AG09319 (cell line): Measurements from ENCODE around the gene ATP6V0E2.

Experiments used
- DNase-seq: peaks from one replicate; pipeline ENCODE4 v3.0.0-alpha.2; 2010; ENCODE audit warnings: low read depth; ENCODE audit errors: extremely low read depth
- TF ChIP-seq, protein P1 (sequence below): IDR thresholded peaks from 2 replicates; pipeline ENCODE4 v1.5.1; 2011; ENCODE audit warnings: low read depth, mild to moderate bottlenecking, inconsistent platforms, low read length, moderate library complexity

The ATP6V0E2 gene

DNA sequence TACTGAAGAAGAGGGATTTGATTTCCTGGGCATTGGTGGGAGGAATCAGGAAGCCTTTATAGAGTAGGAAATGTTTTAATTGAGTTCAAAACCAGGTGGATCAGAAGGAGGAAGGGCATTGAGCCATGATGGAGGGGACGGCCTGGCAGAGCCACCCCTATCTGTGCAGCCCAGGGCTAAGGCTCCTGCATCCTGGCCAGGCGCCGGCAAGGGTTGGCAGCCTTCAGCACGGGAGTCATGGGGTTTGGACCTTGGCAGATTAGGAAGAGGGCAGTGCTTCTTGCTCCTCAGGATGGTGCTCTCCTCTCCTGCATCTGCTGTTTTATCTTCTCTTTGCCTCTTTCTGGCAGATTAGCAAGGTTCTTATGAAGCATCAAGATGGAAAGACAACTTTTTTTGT is 23.1 kb upstream of the ATP6V0E2 start:
- TF ChIP-seq, protein P1, sequence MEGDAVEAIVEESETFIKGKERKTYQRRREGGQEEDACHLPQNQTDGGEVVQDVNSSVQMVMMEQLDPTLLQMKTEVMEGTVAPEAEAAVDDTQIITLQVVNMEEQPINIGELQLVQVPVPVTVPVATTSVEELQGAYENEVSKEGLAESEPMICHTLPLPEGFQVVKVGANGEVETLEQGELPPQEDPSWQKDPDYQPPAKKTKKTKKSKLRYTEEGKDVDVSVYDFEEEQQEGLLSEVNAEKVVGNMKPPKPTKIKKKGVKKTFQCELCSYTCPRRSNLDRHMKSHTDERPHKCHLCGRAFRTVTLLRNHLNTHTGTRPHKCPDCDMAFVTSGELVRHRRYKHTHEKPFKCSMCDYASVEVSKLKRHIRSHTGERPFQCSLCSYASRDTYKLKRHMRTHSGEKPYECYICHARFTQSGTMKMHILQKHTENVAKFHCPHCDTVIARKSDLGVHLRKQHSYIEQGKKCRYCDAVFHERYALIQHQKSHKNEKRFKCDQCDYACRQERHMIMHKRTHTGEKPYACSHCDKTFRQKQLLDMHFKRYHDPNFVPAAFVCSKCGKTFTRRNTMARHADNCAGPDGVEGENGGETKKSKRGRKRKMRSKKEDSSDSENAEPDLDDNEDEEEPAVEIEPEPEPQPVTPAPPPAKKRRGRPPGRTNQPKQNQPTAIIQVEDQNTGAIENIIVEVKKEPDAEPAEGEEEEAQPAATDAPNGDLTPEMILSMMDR, result no peak
- no peak for DNase-seq

DNA sequence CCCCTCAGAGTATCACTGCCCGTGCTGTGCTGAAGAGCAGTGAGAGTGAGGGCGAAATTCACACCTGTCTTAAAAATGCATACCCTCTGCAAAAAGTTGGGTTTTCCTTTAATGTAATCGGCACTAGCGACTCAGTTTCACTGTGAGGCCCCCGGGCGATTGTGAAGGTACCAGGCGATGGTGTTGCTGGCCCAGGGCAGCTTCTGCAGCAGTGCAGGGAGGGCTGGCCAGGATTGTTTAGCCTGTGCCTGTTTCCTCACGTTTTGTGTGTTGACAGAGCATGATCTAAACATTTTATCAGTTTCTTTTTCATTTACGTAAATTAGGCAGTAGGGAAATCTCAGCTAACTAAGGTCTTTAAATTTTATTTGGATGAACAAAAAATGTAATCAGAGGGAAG is 22.3 kb upstream of the ATP6V0E2 start:
- DNase-seq, result no peak
- TF ChIP-seq, protein P1, result no peak

DNA sequence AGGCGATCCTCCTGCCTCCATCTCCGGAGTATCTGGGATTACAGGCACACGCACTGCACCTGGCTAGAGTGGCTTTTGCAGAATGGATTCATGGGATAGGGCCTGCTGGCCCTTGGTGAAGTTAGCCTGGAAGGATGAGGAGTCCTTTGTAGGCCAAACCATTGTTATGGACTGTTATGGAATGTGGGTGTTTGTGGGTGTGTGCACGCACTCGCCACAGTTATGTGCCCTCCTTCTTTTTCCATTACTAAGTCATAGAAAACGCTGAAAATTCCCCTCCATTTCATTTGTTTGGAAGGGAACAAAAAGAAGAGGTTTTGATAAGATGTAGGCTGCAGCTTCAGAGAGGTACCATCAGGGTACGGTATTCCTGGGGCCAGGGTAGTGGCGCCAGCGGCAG is 20.6 kb upstream of the ATP6V0E2 start:
- TF ChIP-seq, protein P1, result no peak
- DNase-seq, result no peak

DNA sequence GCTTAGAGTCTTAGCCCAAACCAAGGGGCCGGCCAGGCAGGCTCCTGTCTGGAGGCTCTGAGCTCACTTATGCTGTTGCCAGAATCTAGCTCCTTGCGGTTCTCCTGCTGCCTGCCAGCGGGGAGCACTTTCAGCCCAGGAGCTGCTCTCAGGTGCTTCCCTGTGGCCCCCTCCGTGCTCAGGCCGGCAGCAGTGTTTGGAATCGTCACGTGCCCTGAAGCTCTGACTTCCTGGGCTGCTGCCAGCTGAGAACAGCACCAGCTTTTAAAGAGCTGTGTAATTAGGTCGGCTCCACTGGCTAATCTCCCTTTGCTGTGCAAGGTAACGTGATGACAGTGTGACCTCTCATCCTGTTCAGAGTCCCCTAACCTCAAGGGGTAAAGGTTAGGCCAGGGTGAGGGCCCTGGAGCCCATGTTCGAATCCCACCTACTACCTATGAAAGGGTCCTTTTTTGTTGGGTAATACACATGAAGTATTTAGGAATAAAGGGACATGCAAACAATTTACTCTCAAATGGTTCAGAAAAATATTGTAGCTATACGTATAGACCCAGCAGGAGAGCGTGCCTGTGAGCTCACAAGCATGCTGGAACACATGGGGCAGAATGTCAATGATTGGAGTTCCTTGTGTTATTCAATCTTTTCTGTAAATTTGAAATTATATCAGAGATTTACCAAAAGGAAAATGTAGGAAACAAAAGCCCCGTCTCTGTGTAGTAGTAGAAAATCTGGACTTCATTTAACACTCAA is 19.0 kb upstream of the ATP6V0E2 start:
- TF ChIP-seq, protein P1, result no peak
- no peak for DNase-seq

DNA sequence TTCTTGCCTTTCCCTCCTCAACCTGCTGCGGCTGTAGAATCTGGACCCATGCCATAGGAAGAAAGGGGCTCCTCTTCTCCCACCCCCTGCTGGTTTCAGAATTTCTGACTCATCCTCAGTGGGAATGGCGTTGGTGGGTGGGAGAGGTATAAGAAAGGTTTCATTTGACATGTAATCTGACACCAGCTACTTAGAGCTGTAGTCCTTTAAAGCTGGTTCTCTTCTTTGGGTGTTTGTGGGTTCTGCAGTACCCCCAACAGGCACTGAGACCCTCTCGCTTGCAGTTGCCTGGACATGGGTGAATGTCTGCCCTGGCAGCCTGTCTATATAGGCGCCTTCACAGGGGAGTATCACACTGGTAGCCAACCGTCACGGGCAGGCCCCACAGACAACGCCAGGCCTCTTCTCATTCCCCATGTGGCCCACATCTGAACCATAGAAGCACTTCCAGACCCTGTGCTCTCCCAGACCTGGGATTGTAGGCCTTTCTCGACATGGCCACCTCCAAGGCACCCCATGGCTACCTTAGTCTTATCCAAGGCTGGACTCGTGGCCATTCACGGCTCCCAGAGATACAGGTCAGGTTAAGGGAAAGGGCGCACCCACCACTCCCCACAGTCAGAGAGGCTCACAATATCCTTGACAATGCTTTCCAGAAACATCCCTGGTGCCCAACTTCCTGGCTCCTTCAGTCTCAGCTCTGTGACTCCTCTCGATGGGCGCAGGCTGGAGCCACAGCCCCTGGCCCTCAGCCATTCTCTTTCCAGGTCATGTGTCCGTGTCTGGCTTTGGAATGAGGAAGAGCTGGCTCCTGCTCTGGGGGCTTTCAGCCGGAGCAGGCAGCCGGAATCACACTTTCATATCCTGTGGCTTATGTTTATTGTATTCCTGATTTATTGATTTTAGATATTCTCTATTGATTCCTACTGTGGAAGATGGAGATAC is 18.1 kb upstream of the ATP6V0E2 start:
- no peak for DNase-seq

DNA sequence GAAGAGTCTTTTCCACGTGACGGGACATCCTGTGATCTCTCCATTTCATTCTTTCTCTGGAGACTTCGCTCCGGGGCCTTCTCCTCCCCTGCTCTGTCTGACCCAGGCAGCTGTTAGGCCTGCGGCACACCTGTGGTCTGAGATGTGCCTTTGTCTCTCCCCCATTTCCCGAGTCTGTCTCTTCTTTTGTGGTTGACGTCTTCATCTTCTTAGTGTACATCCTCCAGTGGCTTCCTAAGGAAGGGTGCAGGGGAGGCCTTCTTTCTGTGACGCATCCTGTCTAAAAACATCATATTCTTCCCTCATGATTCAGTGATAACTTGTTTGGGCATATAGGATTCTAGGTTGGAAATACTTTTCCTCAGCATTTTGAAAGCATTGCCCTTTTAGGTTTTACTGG is 17.2 kb upstream of the ATP6V0E2 start:
- TF ChIP-seq, protein P1, result no peak
- no peak for DNase-seq

More for the DNA sequence above, 18.1 kb upstream of the ATP6V0E2 start:
- TF ChIP-seq, protein P1, result no peak

DNA sequence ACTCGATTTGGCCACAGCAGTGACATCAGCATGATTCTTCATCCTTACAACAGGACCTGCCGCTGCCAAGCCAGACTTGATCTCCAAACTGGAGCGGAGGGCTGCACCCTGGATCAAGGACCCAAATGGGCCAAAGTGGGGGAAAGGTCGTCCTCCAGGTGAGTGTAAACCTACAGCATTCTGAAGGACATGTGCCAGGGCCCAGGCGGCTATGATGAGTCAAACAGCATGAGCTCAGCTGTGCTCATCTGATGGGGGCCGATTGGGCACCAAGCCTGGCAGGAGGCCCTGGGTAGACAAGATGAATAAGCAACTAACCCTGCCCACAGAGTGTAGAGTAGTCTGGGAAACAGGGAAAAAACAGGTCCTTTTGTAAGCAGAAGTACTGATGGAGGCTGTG is 14.4 kb upstream of the ATP6V0E2 start:
- TF ChIP-seq, protein P1, result no peak
- DNase-seq, result no peak
